HG02943 (cell line): Measurements from ENCODE around the gene NEMP2.
"Not testable (repeated sequence)": the region's sequence is repeated elsewhere in the genome, so short reads cannot be mapped to it uniquely, and the experiment has no call there.

Experiments used
- ATAC-seq: cut with Tn5 transposase; IDR thresholded peaks from one replicate; pipeline ENCODE4 v1.9.1; 2021; ENCODE audit warnings: mild to moderate bottlenecking, low read depth, moderate library complexity; ENCODE audit not compliant: unreplicated experiment

The NEMP2 gene

GRCh38 chr2:190497428-190497827, 37.1 kb downstream of the NEMP2 start:
- ATAC-seq = no peak

GRCh38 chr2:190494600-190495227, 39.8 kb downstream of the NEMP2 start:
- ATAC-seq = not testable (repeated sequence)

GRCh38 chr2:190493095-190493494, 41.4 kb downstream of the NEMP2 start:
- ATAC-seq = no peak

- ATAC-seq = no peak
These were observed 44.0 kb downstream of the NEMP2 start for GRCh38 chr2:190490502-190490901.

GRCh38 chr2:190489475-190489874, 45.0 kb downstream of the NEMP2 start:
- ATAC-seq = no peak

- ATAC-seq = no peak
These were observed 45.8 kb downstream of the NEMP2 start for GRCh38 chr2:190488516-190489233.

- no peak for ATAC-seq
These were observed 48.4 kb downstream of the NEMP2 start for GRCh38 chr2:190486037-190486623.

GRCh38 chr2:190482451-190482850, 52.1 kb downstream of the NEMP2 start:
- ATAC-seq = no peak

GRCh38 chr2:190481339-190481738, 53.2 kb downstream of the NEMP2 start:
- no peak for ATAC-seq

- ATAC-seq = no peak
These were observed 55.8 kb downstream of the NEMP2 start for GRCh38 chr2:190478572-190479195.

GRCh38 chr2:190477661-190478454, 56.7 kb downstream of the NEMP2 start:
- no peak for ATAC-seq

GRCh38 chr2:190470256-190470826, 64.2 kb downstream of the NEMP2 start:
- ATAC-seq = no peak

- ATAC-seq = no peak
These were observed 64.8 kb downstream of the NEMP2 start for GRCh38 chr2:190469771-190470170.

GRCh38 chr2:190468814-190469569, 65.5 kb downstream of the NEMP2 start:
- ATAC-seq = no peak

- ATAC-seq = not testable (repeated sequence)
These were observed 66.2 kb downstream of the NEMP2 start for GRCh38 chr2:190468354-190468753.

- ATAC-seq = no peak
These were observed 66.9 kb downstream of the NEMP2 start for GRCh38 chr2:190467575-190468083.

- ATAC-seq = no peak
These were observed 67.6 kb downstream of the NEMP2 start for GRCh38 chr2:190466819-190467446.

GRCh38 chr2:190465060-190465459, 69.5 kb downstream of the NEMP2 start:
- ATAC-seq = no peak

GRCh38 chr2:190462611-190463010, 71.9 kb downstream of the NEMP2 start:
- ATAC-seq = no peak
